ENCODE results near the gene PANK3. TPM values are rescaled to one million over a fixed set of nuclear protein-coding genes. Genes with fewer than 3 reads are reported as not detected.
"Not testable (repeated sequence)": the region's sequence is repeated elsewhere in the genome, so short reads cannot be mapped to it uniquely, and the experiment has no call there.

Gene PANK3
- total RNA-seq, 4 donors from 2014 or later, result 22.5 to 39.9 (median 28.4) TPM

GRCh38 chr5:168583742-168584482, 4.7 kb upstream of the PANK3 start:
- ATAC-seq (ENCODE audit: low FRiP score) (no peak), DNase-seq (ENCODE audit: low spot score) (no peak)
- TF ChIP-seq, protein P1, sequence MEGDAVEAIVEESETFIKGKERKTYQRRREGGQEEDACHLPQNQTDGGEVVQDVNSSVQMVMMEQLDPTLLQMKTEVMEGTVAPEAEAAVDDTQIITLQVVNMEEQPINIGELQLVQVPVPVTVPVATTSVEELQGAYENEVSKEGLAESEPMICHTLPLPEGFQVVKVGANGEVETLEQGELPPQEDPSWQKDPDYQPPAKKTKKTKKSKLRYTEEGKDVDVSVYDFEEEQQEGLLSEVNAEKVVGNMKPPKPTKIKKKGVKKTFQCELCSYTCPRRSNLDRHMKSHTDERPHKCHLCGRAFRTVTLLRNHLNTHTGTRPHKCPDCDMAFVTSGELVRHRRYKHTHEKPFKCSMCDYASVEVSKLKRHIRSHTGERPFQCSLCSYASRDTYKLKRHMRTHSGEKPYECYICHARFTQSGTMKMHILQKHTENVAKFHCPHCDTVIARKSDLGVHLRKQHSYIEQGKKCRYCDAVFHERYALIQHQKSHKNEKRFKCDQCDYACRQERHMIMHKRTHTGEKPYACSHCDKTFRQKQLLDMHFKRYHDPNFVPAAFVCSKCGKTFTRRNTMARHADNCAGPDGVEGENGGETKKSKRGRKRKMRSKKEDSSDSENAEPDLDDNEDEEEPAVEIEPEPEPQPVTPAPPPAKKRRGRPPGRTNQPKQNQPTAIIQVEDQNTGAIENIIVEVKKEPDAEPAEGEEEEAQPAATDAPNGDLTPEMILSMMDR (IDR thresholded peaks at IDR 0.05), result no peak

DNA sequence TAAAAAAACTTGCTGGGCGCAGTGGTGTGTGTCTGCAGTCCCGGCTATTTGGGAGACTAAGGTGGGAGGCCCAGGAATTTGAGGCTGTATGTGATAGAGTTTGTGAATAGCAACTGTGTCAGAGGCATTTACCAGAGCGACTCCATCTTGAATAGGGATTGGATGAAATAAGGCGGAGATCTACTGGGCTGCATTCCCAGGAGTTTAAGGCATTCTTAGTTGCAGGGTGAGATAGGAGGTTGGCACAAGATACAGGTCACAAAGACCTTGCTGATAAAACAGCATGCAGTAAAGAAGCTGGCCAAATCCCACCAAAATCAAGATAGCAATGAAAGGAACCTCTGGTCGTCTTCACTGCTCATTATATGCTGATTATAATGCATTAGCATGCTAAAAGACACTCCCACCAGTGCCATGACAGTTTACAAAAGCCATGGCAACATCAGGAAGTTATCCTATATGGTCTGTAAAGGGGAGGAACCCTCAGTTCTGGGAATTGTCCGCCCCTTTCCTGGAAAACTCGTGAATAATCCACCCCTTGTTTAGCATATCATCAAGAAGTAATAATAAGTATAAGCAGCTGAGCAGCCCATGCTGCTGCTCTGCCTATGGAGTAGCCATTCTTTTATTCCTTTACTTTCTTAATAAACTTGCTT, 1.8 kb upstream of the PANK3 start:
- ATAC-seq (ENCODE audit: low FRiP score); DNase-seq (ENCODE audit: low spot score): not testable (repeated sequence)

- TF ChIP-seq, protein P1 (IDR thresholded peaks at IDR 0.05), result no peak
- no peak for DNase-seq (ENCODE audit: low spot score)
- ATAC-seq (ENCODE audit: low FRiP score), result no peak
Observed at GRCh38 chr5:168580227-168580508, 1.0 kb upstream of the PANK3 start.

DNA sequence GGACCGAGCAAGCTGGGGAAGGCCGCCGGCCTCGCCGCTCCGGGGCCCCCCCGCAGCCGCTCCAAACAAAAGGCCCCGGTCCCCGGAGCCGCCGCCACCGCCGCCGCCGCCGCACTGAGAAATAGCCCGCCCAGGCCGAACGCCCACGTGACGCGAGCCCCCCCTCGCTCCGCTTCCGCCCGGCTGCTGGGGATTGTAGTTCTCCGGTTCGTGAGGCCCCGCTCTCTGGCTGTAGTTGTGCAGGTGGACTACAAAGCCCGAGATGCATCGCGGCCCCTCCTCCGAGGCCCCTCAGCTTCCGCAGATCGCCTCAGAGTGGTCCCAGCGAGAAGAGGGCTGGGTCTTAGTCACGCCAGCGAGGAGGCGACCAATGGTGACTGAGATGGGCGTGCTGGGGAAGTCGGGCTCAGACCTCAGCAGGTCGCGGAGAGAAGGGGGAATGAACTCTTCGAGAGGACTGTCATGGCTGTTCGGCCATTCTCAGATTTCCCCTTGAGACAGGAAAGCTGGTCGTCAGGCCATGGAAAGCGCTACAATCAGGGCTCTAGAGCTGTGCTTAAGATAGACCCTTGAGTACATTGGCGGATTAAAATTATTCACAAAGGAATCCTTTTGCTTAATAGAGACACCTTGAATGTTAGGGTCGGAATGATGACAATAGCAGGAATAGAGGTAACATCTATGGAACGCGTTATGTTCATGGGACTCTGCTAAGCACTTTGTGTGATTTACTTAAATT, 489 bp upstream of the PANK3 start:
- ATAC-seq (ENCODE audit: low FRiP score) (peak; percentile 100), DNase-seq (ENCODE audit: low spot score) (peak; percentile 87)
- TF ChIP-seq, protein P1 (IDR thresholded peaks at IDR 0.05), result no peak

DNA sequence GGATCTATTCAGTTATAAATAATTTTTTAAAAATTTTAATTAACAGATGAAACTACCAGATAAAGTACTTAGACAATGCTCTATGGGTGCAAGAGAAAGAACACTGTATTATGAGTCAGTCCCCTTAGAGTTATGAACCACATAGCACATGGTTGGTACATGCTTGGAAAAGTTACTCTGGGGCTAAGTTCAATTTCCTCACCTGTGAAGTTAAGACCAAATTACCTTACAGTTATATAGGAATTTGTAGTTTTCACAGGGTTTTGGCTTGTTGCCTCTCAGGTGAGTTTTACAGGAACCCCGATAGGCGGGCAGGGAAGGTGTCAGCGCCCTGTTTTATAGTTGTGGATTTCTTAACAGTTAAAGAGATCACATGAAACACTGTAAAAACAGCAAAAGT, 1.2 kb downstream of the PANK3 start:
- TF ChIP-seq, protein P1 (IDR thresholded peaks at IDR 0.05), result no peak
- DNase-seq (ENCODE audit: low spot score) (no peak), ATAC-seq (ENCODE audit: low FRiP score) (no peak)

DNA sequence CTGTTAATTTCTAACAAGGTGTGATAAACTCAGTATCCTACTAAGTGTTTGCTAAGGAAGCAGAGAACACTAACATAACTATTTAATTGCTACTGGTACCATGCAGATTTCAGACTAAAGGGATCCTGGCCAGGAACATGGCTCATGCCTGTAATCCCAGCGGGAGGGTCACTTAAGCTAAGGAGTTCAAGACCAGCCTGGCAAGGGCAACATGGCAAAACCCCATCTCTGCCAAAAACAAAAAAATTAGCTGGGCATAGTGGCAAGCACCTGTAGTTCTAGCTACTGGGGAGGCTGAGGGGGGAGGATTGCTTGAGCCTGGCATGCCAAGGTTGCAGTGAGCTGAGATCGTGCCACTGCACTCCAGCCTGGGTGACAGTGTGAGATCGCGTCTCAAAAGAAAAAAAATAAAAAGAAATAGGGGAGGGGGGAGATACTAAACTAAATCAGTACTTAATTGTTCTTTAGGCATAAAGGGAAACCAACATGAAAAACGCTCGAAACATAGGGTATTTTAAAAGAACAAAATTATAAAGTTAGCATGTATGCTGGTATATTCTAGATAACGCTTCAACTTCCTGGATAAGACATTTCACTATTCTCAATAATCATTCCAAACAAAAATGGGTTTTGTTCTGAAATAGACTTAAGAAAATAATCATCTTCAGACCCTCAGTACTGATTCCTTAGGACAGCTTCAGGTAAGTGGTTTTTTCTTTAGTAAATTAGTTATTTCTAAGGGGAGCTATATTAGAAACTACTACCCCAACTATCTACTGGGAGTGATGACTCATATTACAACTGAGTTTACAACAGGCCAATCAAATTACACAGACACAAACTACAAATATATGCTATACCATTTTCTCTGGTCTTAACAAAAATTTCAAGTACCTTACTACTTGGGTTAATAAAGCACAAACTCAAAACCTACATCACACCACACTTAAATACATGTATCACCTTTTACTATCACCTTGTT, 3.5 kb downstream of the PANK3 start:
- DNase-seq (ENCODE audit: low spot score), result no peak
- ATAC-seq (ENCODE audit: low FRiP score), result no peak

DNA sequence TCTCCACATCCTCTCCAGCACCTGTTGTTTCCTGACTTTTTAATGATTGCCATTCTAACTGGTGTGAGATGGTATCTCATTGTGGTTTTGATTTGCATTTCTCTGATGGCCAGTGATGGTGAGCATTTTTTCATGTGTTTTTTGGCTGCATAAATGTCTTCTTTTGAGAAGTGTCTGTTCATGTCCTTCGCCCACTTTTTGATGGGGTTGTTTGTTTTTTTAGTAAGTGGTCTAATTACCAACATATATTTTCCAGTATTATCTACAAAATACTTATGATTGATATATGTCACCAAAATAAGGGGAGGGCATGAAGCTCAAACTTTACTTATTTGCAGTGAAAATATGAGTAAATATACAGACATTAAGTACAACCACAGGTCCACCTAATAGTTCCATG, 5.0 kb downstream of the PANK3 start:
- not testable (repeated sequence) for DNase-seq (ENCODE audit: low spot score); ATAC-seq (ENCODE audit: low FRiP score)

More for the DNA sequence above, 3.5 kb downstream of the PANK3 start:
- TF ChIP-seq, protein P1 (IDR thresholded peaks at IDR 0.05), result no peak

DNA sequence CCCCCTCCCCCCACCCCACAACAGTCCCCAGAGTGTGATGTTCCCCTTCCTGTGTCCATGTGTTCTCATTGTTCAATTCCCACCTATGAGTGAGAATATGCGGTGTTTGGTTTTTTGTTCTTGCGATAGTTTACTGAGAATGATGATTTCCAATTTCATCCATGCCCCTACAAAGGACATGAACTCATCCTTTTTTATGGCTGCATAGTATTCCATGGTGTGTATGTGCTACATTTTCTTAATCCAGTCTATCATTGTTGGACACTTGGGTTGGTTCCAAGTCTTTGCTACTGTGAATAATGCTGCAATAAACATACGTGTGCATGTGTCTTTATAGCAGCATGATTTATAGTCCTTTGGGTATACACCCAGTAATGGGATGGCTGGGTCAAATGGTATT, 5.5 kb downstream of the PANK3 start:
- not testable (repeated sequence) for ATAC-seq (ENCODE audit: low FRiP score); DNase-seq (ENCODE audit: low spot score)
